Measurements from ENCODE around the gene JAK1. TPM values are rescaled to one million over a fixed set of nuclear protein-coding genes. Genes with fewer than 3 reads are reported as not detected.

The JAK1 gene
- polyA plus RNA-seq (2013, experiment 1 of 2), result 69.2 TPM
- 68.5 TPM for polyA plus RNA-seq (2013, experiment 2 of 2)

DNA sequence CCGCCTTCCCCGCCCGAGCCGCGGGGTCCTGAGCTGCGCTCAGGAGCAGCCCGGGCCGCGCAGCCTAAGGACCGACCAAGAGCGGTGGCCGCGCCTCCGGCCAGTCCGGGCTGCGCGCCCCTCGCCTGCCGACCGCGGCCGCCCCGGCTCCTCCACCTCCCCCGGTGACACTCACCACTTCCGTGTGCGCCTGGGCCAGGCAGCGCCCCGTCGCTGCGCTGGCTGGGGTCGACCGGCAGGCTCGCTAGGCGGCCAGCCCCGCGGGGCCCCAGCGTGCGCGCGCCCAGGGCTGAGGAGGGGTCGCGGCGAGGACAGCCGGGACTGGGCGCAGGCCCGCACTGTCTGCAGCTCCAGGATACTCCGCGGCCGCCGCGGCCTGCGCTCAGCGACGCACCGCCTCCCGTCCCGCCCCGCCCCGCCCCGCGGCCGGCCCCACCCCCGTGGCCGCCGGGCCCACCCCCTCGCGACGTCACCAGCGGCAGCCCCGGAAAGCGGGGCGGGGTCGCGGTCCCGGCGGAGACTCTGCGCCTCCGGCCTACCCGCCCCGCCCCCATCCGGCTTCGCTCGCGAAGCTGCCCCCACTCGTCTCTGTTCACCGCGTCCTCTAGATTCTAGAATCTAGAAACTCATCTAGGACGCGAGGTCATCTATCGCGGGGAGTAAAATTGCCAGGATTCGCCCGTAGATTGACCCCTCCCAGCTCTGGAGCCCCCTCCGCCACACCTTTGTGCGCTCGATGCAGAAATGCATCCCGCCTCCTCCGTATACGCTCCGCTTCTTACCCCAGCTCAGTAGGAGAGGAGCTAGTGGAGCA, at the start of gene JAK1:
Gene JAK1, minus strand, starts transcription at position 392 of the 814 bp plus-strand sequence. CDS start 80,285 bp downstream, outside the sequence.
- Histone ChIP-seq H2BK5ac (ENCODE audit: low read depth, low read length, poor library complexity, severe bottlenecking) (peak within 1 kb of the TSS; percentile 88), H3K4me1 (ENCODE audit: control insufficient read depth, insufficient read depth, low read depth, low read length) (peaks cover 3% of the 10 kb centered on the region), H3K36me3 (ENCODE audit: control insufficient read depth in 1 of 2, insufficient read depth in 2 of 2, low read depth in 1 of 2, low read length in 2 of 2) (no peaks in the 10 kb centered on the region), H3K9ac (ENCODE audit: low read length) (peak within 1 kb of the TSS; percentile 99), H3K79me1 (replicated peaks; ENCODE audit: low read length, poor library complexity, severe bottlenecking) (peaks cover 4% of the 10 kb centered on the region), H2BK120ac (ENCODE audit: low read depth, low read length) (peak within 1 kb of the TSS; percentile 71), H3K9me3 (ENCODE audit: control insufficient read depth, low read length) (no peaks in the 10 kb centered on the region), H3K18ac (ENCODE audit: low read depth in 1 of 2, low read length in 2 of 2) (peak within 1 kb of the TSS; percentile 87 to 88), H3K4me2 (ENCODE audit: low read length, poor library complexity, severe bottlenecking) (peak within 1 kb of the TSS; percentile 91), H3K27ac (ENCODE audit: low read length, poor library complexity, severe bottlenecking) (peak within 1 kb of the TSS; percentile 58), H3K14ac (ENCODE audit: low read length in 2 of 2) (peak within 1 kb of the TSS in 1 of 2 experiments; percentile 81), H2BK12ac (ENCODE audit: low read length in 2 of 2) (peak within 1 kb of the TSS in 1 of 2 experiments; percentile 83), H4K91ac (ENCODE audit: low read length) (peak within 1 kb of the TSS; percentile 98), H3K4me3 (ENCODE audit: insufficient read depth in 1 of 2, low read depth in 1 of 2, low read length in 2 of 2) (peak within 1 kb of the TSS; percentile 91 to 96), H2AK5ac (ENCODE audit: low read length, severe bottlenecking) (no peak within 1 kb of the TSS), H2AFZ (ENCODE audit: low read depth, low read length) (peak within 1 kb of the TSS; percentile 43), H3K4ac (ENCODE audit: low read depth in 1 of 2, low read length in 2 of 2) (peak within 1 kb of the TSS; percentile 61 to 79), H3K27me3 (ENCODE audit: control insufficient read depth in 1 of 2, insufficient read depth in 1 of 2, low read length in 2 of 2) (no peaks in the 10 kb centered on the region), H4K8ac (ENCODE audit: low read length) (peak within 1 kb of the TSS; percentile 91), H2BK15ac (ENCODE audit: low read depth, poor library complexity, severe bottlenecking) (peak within 1 kb of the TSS; percentile 60), H3K23ac (ENCODE audit: low read length in 2 of 2) (peak within 1 kb of the TSS in 1 of 2 experiments; percentile 29)
- WGBS, result under 1% methylated on average over 48 of the region's 100 CpGs
- peak; percentile 81 for DNase-seq

DNA sequence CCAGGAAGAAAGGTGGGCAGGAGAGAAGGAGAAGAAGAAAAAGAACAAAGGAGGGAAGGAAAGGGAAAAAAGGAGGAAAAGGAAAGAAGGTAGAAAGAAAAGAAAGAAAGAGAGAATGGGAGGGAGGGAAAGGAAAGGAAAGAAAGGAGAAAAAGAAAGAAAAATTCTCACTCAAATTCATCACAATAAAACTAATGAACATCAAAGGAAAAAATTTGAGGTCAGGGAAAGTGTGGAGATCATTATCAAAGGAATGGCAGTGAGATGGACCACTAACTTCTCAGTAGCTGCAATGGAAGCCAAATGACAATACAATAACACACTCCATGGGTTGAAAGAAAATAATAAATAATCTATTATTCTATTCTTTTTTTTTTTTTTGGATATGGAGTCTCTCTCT, 48.0 kb upstream of the JAK1 start:
- Histone ChIP-seq H3K14ac (ENCODE audit: low read length in 2 of 2) (no peak overlapping the region), H2BK120ac (ENCODE audit: low read depth, low read length) (no peak overlapping the region), H3K4me1 (ENCODE audit: control insufficient read depth, insufficient read depth, low read depth, low read length) (no peaks in the 10 kb centered on the region), H3K4me2 (ENCODE audit: low read length, poor library complexity, severe bottlenecking) (no peak overlapping the region), H3K27ac (ENCODE audit: low read length, poor library complexity, severe bottlenecking) (no peak overlapping the region), H2BK15ac (ENCODE audit: low read depth, poor library complexity, severe bottlenecking) (no peak overlapping the region), H3K4ac (ENCODE audit: low read depth in 1 of 2, low read length in 2 of 2) (no peak overlapping the region), H4K91ac (ENCODE audit: low read length) (no peak overlapping the region), H3K79me1 (replicated peaks; ENCODE audit: low read length, poor library complexity, severe bottlenecking) (no peaks in the 10 kb centered on the region), H3K27me3 (ENCODE audit: control insufficient read depth in 1 of 2, insufficient read depth in 1 of 2, low read length in 2 of 2) (no peaks in the 10 kb centered on the region), H2AK5ac (ENCODE audit: low read length, severe bottlenecking) (no peak overlapping the region), H3K9me3 (ENCODE audit: control insufficient read depth, low read length) (no peaks in the 10 kb centered on the region), H3K18ac (ENCODE audit: low read depth in 1 of 2, low read length in 2 of 2) (no peak overlapping the region), H2AFZ (ENCODE audit: low read depth, low read length) (no peak overlapping the region), H2BK12ac (ENCODE audit: low read length in 2 of 2) (no peak overlapping the region), H2BK5ac (ENCODE audit: low read depth, low read length, poor library complexity, severe bottlenecking) (no peak overlapping the region), H3K36me3 (ENCODE audit: control insufficient read depth in 1 of 2, insufficient read depth in 2 of 2, low read depth in 1 of 2, low read length in 2 of 2) (no peaks in the 10 kb centered on the region), H4K8ac (ENCODE audit: low read length) (no peak overlapping the region), H3K9ac (ENCODE audit: low read length) (no peak overlapping the region), H3K4me3 (ENCODE audit: insufficient read depth in 1 of 2, low read depth in 1 of 2, low read length in 2 of 2) (no peak overlapping the region), H3K23ac (ENCODE audit: low read length in 2 of 2) (no peak overlapping the region)
- DNase-seq, result no peak

DNA sequence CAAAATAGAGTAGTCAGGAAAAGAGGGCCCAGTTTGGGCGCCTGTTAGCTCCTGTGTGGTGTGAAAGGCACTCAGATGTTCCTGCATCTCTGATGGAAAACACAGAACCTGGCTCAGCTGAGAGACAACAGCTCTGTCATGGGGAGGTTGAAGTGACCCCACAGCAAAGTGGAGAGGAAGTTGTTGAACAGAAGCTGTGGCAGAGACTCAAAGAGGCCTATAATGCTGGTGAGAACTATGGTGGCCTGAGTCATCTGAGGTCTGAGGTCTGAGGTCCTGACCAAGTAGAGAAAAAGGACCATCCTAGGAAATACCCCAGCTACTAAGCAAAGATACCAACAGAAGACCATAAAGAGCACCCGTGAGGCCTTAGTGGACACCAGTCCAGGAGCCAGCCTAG, 45.6 kb upstream of the JAK1 start:
- no peak overlapping the region for H2AK5ac ChIP-seq (ENCODE audit: low read length, severe bottlenecking)
- H3K23ac ChIP-seq (ENCODE audit: low read length in 2 of 2), result no peak overlapping the region
- H3K4ac ChIP-seq (ENCODE audit: low read depth in 1 of 2, low read length in 2 of 2), result no peak overlapping the region
- no peak overlapping the region for H2BK12ac ChIP-seq (ENCODE audit: low read length in 2 of 2)
- no peak overlapping the region for H2BK15ac ChIP-seq (ENCODE audit: low read depth, poor library complexity, severe bottlenecking)
- H2BK120ac ChIP-seq (ENCODE audit: low read depth, low read length), result no peak overlapping the region
- no peaks in the 10 kb centered on the region for H3K4me1 ChIP-seq (ENCODE audit: control insufficient read depth, insufficient read depth, low read depth, low read length)
- no peak overlapping the region for H4K91ac ChIP-seq (ENCODE audit: low read length)
- no peak overlapping the region for H3K4me2 ChIP-seq (ENCODE audit: low read length, poor library complexity, severe bottlenecking)
- no peaks in the 10 kb centered on the region for H3K27me3 ChIP-seq (ENCODE audit: control insufficient read depth in 1 of 2, insufficient read depth in 1 of 2, low read length in 2 of 2)
- no peak for DNase-seq
- no peak overlapping the region for H3K27ac ChIP-seq (ENCODE audit: low read length, poor library complexity, severe bottlenecking)
- no peaks in the 10 kb centered on the region for H3K36me3 ChIP-seq (ENCODE audit: control insufficient read depth in 1 of 2, insufficient read depth in 2 of 2, low read depth in 1 of 2, low read length in 2 of 2)
- no peak overlapping the region for H3K9ac ChIP-seq (ENCODE audit: low read length)
- no peak overlapping the region for H2AFZ ChIP-seq (ENCODE audit: low read depth, low read length)
- H4K8ac ChIP-seq (ENCODE audit: low read length), result no peak overlapping the region
- H3K9me3 ChIP-seq (ENCODE audit: control insufficient read depth, low read length), result no peaks in the 10 kb centered on the region
- H3K79me1 ChIP-seq (replicated peaks; ENCODE audit: low read length, poor library complexity, severe bottlenecking), result no peaks in the 10 kb centered on the region
- H2BK5ac ChIP-seq (ENCODE audit: low read depth, low read length, poor library complexity, severe bottlenecking), result no peak overlapping the region
- no peak overlapping the region for H3K4me3 ChIP-seq (ENCODE audit: insufficient read depth in 1 of 2, low read depth in 1 of 2, low read length in 2 of 2)
- H3K14ac ChIP-seq (ENCODE audit: low read length in 2 of 2), result no peak overlapping the region
- H3K18ac ChIP-seq (ENCODE audit: low read depth in 1 of 2, low read length in 2 of 2), result no peak overlapping the region
- WGBS, result 91% methylated on average over 1 of the region's 2 CpGs

DNA sequence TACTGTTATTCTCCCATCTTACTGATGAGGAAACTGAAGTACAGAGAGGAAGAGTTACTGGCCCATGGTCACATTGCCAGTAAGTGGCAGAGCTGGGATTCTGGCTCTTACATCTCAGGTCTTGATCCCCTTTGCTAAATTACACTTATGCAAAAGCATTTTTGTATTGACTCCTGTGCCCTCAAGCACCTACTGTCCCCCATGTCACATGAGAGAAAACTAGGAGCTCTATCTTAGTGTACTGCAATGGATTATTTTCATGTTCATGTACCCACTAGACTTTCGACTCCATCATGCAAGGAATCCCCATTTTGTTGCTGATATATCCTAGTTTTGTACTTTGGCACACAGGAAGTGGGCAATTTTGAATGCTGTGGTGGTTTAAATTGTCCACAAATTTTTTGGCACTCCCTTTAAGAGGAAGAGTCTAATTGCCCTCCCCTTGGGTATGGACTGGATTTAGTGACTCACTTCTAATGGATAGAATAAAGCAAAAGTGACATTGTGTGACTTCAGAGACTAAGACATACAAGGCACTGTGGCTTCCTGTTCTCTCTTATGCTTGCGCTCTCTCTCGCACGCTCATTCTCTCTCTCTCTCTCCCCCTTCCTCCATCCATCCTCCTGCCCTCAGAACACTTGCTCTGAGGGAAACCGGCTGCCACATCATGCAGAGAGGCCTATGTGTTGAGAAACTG, 43.5 kb upstream of the JAK1 start:
- H2BK15ac ChIP-seq (ENCODE audit: low read depth, poor library complexity, severe bottlenecking), result no peak overlapping the region
- no peak overlapping the region for H3K4me2 ChIP-seq (ENCODE audit: low read length, poor library complexity, severe bottlenecking)
- H3K14ac ChIP-seq (ENCODE audit: low read length in 2 of 2), result no peak overlapping the region
- no peaks in the 10 kb centered on the region for H3K4me1 ChIP-seq (ENCODE audit: control insufficient read depth, insufficient read depth, low read depth, low read length)
- no peak overlapping the region for H2BK120ac ChIP-seq (ENCODE audit: low read depth, low read length)
- H2BK12ac ChIP-seq (ENCODE audit: low read length in 2 of 2), result no peak overlapping the region
- no peak overlapping the region for H3K4ac ChIP-seq (ENCODE audit: low read depth in 1 of 2, low read length in 2 of 2)
- H2AFZ ChIP-seq (ENCODE audit: low read depth, low read length), result no peak overlapping the region
- H3K27ac ChIP-seq (ENCODE audit: low read length, poor library complexity, severe bottlenecking), result no peak overlapping the region
- H3K4me3 ChIP-seq (ENCODE audit: insufficient read depth in 1 of 2, low read depth in 1 of 2, low read length in 2 of 2), result no peak overlapping the region
- H2AK5ac ChIP-seq (ENCODE audit: low read length, severe bottlenecking), result no peak overlapping the region
- no peaks in the 10 kb centered on the region for H3K27me3 ChIP-seq (ENCODE audit: control insufficient read depth in 1 of 2, insufficient read depth in 1 of 2, low read length in 2 of 2)
- no peak overlapping the region for H2BK5ac ChIP-seq (ENCODE audit: low read depth, low read length, poor library complexity, severe bottlenecking)
- WGBS, result 87% methylated on average over 5 of the region's 5 CpGs
- no peak overlapping the region for H3K9ac ChIP-seq (ENCODE audit: low read length)
- H3K23ac ChIP-seq (ENCODE audit: low read length in 2 of 2), result no peak overlapping the region
- H4K91ac ChIP-seq (ENCODE audit: low read length), result no peak overlapping the region
- H3K18ac ChIP-seq (ENCODE audit: low read depth in 1 of 2, low read length in 2 of 2), result no peak overlapping the region
- H3K36me3 ChIP-seq (ENCODE audit: control insufficient read depth in 1 of 2, insufficient read depth in 2 of 2, low read depth in 1 of 2, low read length in 2 of 2), result no peaks in the 10 kb centered on the region
- DNase-seq, result no peak
- no peaks in the 10 kb centered on the region for H3K79me1 ChIP-seq (replicated peaks; ENCODE audit: low read length, poor library complexity, severe bottlenecking)
- no peak overlapping the region for H4K8ac ChIP-seq (ENCODE audit: low read length)
- H3K9me3 ChIP-seq (ENCODE audit: control insufficient read depth, low read length), result no peaks in the 10 kb centered on the region

Data from mesenchymal stem cell (in vitro differentiated cells and primary cell).